ENCODE data around the gene SARM1. TPM values are rescaled to one million over a fixed set of nuclear protein-coding genes. Genes with fewer than 3 reads are reported as not detected.
"Not testable (repeated sequence)": the region's sequence is repeated elsewhere in the genome, so short reads cannot be mapped to it uniquely, and the experiment has no call there.

Gene SARM1
- polyA plus RNA-seq, 3 donors = 3.7 to 13.1 (median 9.8) TPM

DNA sequence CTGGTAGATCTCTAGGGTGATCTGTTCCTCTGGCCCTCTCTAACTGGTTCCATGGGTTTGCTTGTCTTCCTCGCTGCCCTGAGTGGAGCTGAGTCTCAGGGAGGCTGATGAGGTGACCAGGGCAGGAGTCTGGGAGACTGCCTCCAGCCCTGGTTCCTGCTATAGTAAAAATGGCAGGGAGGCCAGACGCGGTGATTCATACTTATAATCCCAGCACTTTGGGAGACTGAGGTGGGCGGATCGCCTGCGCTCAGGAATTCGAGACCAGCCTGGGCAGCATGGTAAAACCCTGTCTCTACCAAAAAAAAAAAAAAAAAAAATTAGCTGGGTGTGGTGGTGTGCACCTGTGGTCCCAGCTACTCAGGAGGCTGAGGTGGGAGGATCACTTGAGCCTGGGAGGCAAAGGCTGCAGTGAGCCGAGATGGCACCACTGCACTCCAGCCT, 32.7 kb upstream of the SARM1 start:
- H3K27ac ChIP-seq (ENCODE audit: low read depth, low read length) = not testable (repeated sequence)
- 71 to 93% (median 85%) methylated on average over 8 of the region's 8 CpGs for WGBS, 3 donors

DNA sequence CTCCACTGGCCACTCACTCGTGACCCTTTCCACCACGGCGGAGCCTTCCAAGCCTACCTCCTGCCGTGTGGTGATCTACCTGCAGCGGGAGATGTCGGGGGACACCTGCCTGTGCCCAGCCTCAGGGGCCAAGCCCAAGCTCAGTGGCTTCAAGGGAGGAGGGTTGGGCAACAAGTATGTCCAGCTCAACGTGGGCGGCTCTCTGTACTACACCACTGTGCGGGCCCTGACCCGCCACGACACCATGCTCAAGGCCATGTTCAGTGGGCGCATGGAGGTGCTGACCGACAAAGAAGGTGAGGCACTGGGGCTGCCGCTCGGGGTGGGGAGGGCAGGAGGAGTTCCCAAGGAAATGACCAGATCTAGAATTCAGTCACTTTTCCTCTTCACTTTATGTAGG, 32.1 kb upstream of the SARM1 start:
- WGBS, 3 donors = 90 to 95% (median 94%) methylated on average over 15 of the region's 15 CpGs
- H3K27ac ChIP-seq (ENCODE audit: low read depth, low read length) = no peak overlapping the region

DNA sequence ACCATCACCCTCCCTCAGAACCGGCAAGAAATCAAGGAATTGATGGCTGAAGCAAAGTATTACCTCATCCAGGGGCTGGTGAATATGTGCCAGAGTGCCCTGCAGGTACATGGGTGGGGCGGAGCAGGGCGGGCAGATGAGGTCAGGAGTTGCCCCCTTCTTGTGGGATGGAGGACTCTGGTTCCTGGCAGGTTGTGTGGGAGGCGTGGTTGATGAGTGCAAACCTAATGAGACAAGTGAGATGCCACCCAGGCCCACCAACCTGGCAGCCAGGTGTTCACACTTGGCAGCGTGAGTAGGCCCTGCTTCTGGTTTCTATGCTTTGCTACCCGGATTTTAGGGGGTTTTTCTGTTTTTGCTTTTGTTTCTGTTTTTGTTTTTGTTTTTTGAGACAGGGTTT, 31.1 kb upstream of the SARM1 start:
- H3K27ac ChIP-seq (ENCODE audit: low read depth, low read length) = no peak overlapping the region
- WGBS, 3 donors = 88 to 93% (median 93%) methylated on average over 6 of the region's 6 CpGs

DNA sequence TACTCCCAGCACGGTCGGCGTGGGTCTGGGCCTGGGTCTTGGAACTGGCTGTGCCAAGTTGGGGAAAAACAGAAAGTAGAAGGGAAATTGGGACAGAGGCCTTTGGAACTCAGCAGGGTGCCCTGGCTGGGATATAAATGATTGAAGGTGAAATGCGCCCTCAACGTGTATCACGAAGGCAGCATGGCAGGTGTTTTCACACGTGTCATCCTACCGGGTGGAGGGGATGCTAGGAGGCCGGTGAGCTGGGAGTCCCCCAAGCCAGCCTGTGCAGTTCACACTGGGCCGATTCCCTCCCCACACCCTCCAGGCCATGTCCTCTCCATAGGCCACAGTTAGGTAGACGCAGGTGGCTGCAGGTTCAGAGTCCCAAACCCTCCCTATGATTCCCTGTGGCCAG, 30.0 kb upstream of the SARM1 start:
- whole genome bisulfite sequencing, 3 donors = 85 to 91% (median 88%) methylated on average over 11 of the region's 11 CpGs

DNA sequence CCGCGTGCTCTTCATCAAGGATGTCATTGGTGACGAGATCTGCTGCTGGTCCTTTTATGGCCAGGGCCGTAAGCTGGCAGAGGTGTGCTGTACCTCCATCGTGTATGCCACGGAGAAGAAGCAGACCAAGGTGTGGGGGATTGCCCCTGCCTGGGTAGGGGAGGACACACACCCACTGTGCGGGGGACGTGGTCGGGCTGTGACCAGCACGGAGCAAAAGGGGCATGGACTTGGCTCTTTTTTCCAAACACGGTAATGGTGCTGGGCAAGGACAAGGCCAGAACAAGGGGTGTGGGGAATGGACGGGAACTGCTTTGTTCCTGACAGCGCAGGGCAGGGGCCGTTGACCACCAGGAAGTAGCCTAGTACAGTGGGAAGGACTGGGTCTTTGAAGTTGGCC, 29.2 kb upstream of the SARM1 start:
- H3K27ac ChIP-seq (ENCODE audit: low read depth, low read length) = no peak overlapping the region
- WGBS, 3 donors = 89 to 93% (median 92%) methylated on average over 14 of the region's 14 CpGs

More for the DNA sequence above, 30.0 kb upstream of the SARM1 start:
- H3K27ac ChIP-seq (ENCODE audit: low read depth, low read length) = no peak overlapping the region

DNA sequence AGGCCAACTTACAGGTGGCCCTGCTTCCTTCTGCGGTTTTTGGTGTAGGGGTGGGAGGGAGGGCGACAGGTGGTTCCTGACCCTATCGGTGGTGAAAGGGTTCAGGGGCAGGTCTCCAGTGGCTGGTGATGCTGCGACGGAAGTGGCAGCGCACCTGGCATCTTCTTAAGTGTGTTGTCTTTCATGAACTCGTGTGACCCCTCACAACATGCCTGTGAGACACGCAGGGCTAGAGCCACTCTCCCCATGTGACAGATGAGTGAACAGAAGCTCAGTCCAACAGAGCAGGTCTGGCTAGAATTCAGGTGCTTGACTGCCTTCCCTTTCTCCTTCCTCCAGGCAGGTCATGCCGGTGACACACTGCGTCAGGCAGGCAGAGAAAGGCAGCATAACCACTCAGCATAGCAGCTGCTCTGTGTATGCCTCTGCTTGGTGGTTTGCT, 28.0 kb upstream of the SARM1 start:
- 76 to 80% (median 79%) methylated on average over 10 of the region's 10 CpGs for WGBS, 3 donors
- H3K27ac ChIP-seq (ENCODE audit: low read depth, low read length) = no peak overlapping the region

DNA sequence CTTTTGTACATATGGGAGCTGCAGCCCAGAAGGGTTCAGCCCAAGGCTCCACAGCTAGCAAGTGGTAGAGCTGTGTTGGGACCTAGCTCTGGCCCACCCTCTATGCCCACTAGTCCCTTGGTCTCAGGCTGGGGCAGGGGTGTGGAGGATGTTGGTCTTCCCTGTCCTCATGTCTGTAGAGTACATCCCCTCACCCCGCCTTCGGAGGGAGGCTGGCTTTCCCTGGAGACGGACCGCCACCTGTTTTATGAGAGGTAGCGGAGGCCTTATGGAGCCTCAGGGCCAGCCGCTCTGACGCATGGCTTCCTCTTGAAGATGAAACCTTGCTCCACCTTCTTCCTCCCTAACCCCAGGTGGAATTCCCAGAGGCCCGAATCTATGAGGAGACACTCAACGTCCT, 27.5 kb upstream of the SARM1 start:
- WGBS, 3 donors = 82 to 93% (median 86%) methylated on average over 9 of the region's 9 CpGs
- H3K27ac ChIP-seq (ENCODE audit: low read depth, low read length) = no peak overlapping the region

DNA sequence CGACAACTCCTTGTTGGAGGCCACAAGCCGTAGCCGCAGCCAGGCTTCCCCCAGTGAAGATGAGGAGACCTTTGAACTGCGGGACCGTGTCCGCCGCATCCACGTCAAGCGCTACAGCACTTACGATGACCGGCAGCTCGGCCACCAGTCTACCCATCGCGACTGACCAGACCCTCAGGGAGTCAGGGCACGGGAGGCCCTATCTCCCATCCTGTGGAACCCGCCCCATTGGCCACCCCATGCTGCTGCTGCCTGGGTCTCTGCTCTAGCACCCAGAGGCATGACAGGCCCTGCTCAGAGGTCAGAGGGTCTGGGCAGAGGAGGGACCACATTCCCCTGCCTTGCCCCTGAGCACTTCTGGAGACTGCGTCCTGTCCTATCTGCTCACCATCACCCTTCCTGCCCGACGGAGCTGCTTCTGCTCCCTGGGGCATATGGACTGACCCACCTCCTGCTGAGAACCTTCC, 27.0 kb upstream of the SARM1 start:
- no peak overlapping the region for H3K27ac ChIP-seq (ENCODE audit: low read depth, low read length)
- WGBS, 3 donors = 85 to 92% (median 91%) methylated on average over 19 of the region's 19 CpGs

DNA sequence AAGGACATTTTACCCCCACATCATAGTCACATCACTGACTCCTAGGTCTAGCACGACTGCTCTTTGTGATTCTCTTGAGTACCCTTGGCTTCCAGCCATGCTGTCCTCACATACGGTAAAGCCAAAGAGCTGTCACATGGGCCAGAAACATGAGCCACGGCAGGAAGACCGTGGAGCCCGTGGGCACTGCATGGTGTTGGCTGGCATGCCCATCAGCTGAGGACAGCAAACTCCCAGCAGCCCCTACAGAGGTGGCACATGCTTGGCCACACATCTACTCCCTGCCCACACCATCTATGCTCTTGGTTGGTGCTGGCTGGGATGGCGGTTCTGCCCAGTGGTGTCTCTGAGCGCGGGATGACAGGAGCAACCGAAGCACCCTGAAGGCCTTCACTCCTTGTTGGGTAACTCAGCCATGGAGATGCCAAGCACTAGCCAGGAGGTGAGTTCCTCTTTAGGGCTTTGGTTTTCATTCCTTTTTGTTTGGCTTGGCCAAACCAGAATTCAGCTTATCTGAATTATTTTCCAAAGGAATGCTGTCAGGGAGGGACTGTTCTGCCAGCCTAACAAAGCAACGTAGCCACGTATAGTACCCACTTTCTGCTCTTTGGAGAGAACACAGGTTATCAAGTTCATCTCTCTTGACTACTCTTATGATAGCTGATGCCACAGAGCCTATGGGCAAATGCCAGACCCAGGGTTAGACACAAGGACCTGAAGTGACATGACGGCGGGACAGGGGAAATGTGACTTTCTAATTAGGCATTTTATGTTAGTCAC, 25.9 kb upstream of the SARM1 start:
- WGBS, 3 donors = 28 to 73% (median 67%) methylated on average over 13 of the region's 13 CpGs

DNA sequence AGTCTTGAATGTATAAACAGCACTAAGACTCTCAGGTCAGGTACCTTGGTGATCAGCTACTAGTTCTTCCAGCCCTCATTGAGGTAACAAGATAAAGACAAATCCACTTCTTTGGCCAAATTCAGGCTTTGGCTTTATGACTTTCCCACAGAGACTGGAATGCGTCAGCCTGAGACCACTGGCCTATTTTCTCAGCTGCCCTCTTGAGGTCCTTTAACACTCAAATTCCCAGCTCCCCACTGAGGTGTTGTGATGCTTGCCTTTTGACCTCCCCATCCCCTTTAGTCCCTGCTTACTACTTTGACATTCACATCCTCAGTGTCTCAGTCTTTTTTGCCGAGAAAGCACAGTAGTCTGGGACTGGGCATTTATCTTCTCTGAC, 25.3 kb upstream of the SARM1 start:
- 19 to 87% (median 83%) methylated on average over 2 of the region's 2 CpGs for WGBS, 3 donors
- no peak overlapping the region for H3K27ac ChIP-seq (ENCODE audit: low read depth, low read length)

More for the DNA sequence above, 25.9 kb upstream of the SARM1 start:
- no peak overlapping the region for H3K27ac ChIP-seq (ENCODE audit: low read depth, low read length)

DNA sequence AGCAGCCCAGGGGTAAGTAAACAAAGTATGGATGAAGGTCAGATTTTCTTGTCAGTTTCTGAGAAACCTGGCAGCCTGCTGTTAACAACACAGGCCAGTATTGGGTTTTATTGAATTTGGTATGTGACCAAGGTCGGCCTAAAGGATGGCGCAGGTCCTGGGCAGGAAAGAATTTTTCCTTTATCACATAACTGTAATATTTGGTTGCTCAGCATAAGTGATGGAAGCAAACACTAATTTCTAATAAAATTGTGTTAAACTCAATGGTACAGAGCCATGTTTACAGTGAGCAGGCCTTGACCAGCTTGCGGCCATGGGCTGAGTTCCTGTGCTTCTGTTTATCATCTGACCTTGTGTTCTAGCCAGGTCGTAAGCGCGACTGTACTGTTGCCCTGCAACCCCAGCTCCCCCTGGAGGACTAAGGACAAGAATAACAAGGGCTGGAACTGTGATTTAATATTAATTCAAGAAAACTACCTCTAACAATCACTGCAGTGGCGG, 24.7 kb upstream of the SARM1 start:
- no peak overlapping the region for H3K27ac ChIP-seq (ENCODE audit: low read depth, low read length)
- WGBS, 3 donors = 22 to 71% (median 56%) methylated on average over 7 of the region's 7 CpGs

DNA sequence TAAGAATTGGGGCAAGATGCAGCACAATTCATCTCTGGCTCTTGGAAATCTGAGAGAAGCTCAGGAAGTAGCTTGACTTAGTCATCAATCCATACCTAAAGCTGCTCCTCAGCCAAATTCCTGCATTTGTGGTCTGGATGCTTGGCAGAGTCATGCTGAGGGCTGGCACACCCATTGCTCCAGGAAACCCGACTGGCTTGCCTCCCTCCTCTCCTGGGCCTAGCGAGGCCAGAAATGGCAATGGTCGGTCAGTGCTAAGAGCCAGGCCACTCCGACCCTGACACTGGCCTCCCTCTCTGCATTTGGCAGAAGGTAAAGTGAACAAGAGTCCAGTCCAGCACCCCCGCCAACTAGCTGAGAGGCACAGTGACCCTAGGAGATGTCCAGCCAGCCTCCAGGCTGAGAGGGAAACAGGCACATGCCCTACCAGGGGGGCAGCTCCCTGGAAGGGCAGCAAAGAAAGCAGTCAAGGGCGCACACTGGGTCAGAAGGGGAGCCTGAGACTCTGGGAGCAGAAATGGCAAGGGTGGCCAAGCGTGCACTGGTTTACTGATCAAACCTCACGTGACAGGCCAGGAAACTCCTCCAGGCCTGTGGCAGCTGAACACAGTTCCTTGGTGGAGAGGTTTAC, 24.1 kb upstream of the SARM1 start:
- no peak overlapping the region for H3K27ac ChIP-seq (ENCODE audit: low read depth, low read length)
- 42 to 78% (median 74%) methylated on average over 8 of the region's 8 CpGs for WGBS, 3 donors

DNA sequence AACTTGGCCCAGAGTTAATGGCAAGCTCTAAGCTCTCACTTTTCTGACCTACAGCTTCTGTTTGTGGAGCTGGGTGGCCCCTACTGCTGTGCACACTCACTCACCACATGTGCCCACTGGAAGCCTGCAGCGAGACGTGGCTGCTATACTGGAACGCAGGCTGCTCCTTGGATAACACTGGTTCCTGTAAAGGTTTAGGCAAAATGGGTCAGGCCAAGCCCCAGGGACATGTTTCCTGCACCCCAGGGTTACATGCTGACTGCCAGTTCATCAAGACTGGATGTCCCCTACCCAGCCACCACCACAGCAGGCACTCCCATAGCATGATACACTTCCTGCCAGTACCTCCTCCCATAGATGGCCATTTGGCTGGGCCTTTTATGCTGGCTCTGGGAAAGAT, 22.5 kb upstream of the SARM1 start:
- 75 to 81% (median 81%) methylated on average over 3 of the region's 3 CpGs for WGBS, 3 donors
- H3K27ac ChIP-seq (ENCODE audit: low read depth, low read length) = no peak overlapping the region

DNA sequence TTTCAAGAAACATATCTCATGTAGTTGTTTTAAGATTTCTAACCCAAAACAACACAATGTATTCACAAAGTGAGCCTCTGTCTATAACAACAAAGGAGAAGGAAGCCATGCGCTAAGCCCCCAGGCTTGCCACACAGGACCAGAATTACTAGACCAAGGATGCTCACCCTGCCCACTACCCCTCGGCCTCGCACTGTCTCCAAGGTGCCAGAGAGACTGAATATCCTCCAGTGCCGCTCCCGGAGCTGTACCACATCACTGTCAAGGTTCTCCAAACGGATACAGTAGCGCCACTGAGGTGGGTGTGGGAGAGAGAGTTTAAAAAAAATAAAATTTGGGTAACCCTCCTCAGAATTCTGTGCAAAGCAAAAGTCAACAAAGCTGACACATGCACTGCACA, 21.2 kb upstream of the SARM1 start:
- no peak overlapping the region for H3K27ac ChIP-seq (ENCODE audit: low read depth, low read length)
- WGBS, 3 donors = 86 to 92% (median 89%) methylated on average over 7 of the region's 7 CpGs

DNA sequence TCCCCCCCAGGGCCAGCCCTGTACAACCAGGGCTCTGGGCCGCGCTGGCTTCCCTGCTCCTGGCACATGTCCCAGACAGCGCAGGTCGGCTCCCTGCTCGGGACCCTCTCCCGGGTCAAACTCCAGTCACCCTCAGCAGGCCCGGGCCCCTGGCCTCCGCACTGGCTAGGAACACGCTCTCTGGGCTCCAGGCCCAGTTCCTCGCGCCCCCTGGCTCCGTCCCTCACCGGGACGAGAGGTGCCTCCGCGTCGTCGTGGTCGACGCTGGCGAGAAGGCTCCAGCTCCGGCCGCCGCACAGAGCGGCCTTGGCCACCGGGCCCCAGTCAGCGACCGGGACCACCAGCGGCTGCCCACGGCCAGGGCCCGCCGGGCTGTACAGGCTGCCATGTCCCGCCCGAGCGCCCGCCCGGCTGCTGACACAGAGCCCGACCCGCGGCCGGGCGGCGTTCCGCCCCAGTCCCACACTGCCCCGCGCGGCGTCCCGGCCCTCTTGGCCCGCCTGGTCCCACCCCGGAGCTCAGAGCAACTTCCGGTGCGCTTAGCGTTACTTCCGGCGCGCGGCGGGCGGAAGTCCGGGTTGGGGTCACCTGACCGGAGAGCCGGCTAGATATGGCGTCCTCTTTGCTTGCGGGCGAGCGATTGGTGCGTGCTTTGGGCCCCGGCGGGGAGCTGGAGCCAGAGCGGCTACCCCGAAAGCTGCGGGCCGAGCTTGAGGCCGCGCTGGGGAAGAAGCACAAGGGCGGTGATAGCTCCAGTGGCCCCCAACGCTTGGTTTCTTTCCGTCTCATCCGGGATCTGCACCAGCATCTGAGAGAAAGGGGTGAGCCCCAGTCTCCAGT, 14.2 kb upstream of the SARM1 start, which contains the start of gene POLDIP2:
Gene POLDIP2 (minus strand): TSS at position 467 of the 840 bp plus-strand sequence. CDS start 79 bp downstream, at position 388.
- 0 to 1% (median 0%) methylated on average over 71 to 80 of the region's 80 CpGs for WGBS, 3 donors

DNA sequence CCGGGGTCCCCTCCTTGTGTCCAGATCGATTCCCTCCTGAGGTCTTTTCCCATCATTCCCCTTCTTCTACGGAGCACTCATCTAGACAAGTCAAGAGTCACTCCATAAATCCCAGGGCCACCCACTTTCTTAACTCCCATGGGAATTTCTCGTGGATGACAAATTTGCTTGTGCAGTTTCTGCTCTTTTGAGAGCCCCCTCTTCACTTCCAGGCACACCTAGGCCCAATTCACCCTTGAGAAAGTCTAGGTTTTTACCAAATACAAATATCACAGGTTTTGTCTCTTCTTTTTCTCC, 13.6 kb upstream of the SARM1 start:
- no peak overlapping the region for H3K27ac ChIP-seq (ENCODE audit: low read depth, low read length)
- WGBS, 3 donors = 1 to 5% (median 3%) methylated on average over 4 of the region's 4 CpGs

More for the DNA sequence above, 14.2 kb upstream of the SARM1 start, which contains the start of gene POLDIP2:
- H3K27ac ChIP-seq (ENCODE audit: low read depth, low read length) = no peak within 1 kb of the TSS

DNA sequence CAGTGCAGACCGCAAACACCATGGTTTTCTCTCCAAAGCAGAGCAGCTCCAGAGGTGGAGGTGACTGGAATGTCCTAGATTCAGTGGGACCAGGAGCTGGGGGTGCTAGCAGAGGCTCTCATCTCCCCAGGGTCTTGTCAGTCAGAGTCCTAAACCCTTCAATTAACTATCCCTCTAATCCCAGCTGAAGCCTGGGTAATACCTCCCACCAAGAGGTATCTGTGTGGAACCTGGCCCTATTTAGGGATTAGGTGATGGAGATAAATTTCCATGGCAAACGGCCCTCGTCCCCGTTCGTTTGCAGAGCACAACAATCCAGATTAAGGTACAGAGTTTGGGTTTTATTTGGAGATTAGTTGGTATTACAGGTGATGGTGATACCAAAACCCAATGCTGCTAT, 8.3 kb upstream of the SARM1 start:
- H3K27ac ChIP-seq (ENCODE audit: low read depth, low read length) = no peak overlapping the region
- WGBS, 3 donors = 82 to 92% (median 91%) methylated on average over 5 of the region's 5 CpGs

DNA sequence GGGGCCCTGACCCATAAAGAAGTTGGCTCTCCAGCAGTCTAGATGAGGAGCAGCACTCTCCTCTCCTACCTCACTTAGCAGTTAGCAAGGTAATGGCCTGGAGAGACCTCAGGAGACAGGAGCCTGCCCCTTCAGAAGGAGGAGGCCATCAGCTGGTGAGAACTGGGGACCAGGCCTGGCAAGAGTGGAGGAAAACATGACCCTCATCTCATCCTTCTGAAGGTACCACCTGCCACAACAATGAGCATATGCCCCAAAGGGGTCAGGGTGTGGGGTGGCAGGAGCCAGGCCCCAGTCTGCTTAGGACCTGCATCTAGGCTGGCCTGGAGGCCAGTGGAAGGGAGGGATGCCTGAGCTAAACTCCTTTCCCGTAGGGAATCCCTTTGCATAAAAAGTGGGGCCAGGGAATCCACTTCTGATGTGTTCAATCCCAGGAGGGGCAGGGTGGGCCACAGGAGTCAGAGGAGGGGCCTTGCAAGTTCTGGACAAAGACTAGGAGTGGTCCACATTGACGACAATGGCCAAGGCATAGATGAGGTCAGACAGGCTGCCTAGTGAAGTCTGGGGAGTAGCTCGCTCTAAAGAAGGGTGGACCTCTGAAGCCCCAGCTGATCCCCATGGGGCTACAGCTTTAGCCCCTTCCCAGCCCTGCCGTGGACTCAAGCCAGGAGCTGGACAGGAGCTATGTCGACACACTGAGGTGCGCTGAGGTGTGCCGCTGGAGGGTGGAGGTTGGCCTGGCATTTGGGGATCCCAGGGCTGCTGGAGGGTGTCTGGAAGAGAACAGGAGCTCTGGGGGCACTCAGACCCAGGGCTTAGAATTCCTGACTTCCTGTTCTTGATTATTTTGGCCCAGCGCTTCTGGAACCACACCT, 7.5 kb upstream of the SARM1 start:
- 90 to 95% (median 91%) methylated on average over 8 of the region's 8 CpGs for WGBS, 3 donors
- H3K27ac ChIP-seq (ENCODE audit: low read depth, low read length) = no peak overlapping the region
